ENCODE results near the gene ZNF774. TPM values are rescaled to one million over a fixed set of nuclear protein-coding genes. Genes with fewer than 3 reads are reported as not detected.

ZNF774 gene
- total RNA-seq, 2 experiments from 2014 or later, result 1.2 to 1.4 TPM

DNA sequence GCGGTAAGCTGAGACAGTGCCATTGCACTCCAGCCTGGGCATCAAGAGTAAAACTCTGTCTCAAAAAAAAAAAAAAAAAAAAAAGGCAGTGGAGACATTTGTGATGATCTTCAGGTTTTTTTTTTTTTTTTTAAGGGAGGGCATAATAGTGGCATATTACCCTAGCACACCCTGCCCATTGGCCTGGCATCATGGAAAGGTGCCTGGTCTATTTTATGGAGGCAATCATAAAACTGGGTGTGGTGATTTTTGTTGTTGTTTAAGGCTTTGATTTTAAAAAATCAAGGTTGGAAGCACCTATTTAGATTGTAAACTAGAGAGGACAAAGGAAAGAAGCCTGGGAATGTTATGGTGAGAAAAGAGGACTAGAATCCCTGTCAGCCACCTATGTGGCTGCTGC lies 42.0 kb downstream of the ZNF774 start:
- TF ChIP-seq CTCF (IDR thresholded peaks at IDR 0.05), result no peak
- POLR2A ChIA-PET, result interaction anchor here (1.0 to 1.7 kb wide), 3 partner anchors 9 to 25 kb away, joined by 3 to 6 read pairs (median 4); no protein-coding TSS in a partner anchor
- no peaks in the 10 kb centered on the region for H3K9me3 Mint-ChIP-seq
- CTCF ChIA-PET, result interaction anchor here (0.9 to 1.7 kb wide), 2 partner anchors 32 to 92 kb away, joined by 3 to 6 read pairs; no protein-coding TSS in a partner anchor
- DNase-seq (no peak), ATAC-seq (no peak)
- H3K4me3 Mint-ChIP-seq, result no peak overlapping the region
- peaks cover 42% of the 10 kb centered on the region for H3K36me3 Mint-ChIP-seq (ENCODE audit: low read depth)
- intact Hi-C loops (cut with micrococcal nuclease), result no loop called here
- peaks cover 59% of the 10 kb centered on the region for H3K4me1 Mint-ChIP-seq (ENCODE audit: low read depth)
- peak overlapping the region; percentile 8 for H3K27ac Mint-ChIP-seq
- no peaks in the 10 kb centered on the region for H3K27me3 Mint-ChIP-seq

DNA sequence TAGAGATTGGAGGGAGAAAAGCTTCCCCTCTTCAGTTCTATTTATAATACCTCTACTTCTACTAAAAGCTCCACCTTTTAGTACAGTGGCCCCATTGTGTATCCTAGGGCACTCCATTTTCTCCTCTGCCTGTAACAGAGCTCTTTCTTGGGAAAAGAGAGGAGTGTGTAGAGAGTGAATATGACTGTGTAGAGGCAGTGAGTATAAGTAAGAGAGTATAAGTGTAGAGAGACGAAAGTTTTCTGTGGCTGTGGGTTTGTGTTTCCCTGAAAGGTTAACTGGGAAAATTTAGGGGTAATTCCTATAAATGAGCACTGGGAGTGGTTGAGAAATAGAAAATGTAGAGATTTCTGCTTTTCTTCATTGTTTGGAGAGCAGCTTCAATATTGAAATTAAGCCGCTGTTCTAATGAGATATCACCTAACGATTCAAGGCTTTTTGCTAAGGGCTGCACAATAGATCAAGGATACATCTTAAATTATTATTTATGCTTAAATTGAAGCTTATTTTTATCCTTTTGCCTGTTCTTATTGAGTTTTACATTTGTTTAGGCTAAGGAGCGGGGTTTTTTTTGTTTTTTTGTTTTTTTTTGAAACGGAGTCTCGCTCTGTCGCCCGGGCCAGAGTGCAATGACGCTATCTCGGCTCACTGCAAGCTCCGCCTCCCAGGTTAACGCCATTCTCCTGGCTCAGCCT lies 42.8 kb downstream of the ZNF774 start:
- Mint-ChIP-seq H3K36me3 (ENCODE audit: low read depth) (peaks cover 39% of the 10 kb centered on the region), H3K27me3 (no peaks in the 10 kb centered on the region), H3K9me3 (no peaks in the 10 kb centered on the region), H3K27ac (no peak overlapping the region), H3K4me1 (ENCODE audit: low read depth) (peaks cover 60% of the 10 kb centered on the region), H3K4me3 (no peak overlapping the region)
- POLR2A ChIA-PET, result interaction anchor here (1.0 to 1.7 kb wide), 6 partner anchors 8 to 27 kb away, joined by 3 to 6 read pairs (median 4); no protein-coding TSS in a partner anchor
- intact Hi-C loops (cut with micrococcal nuclease), result no loop called here
- DNase-seq (no peak), ATAC-seq (peak; percentile 17)
- CTCF ChIA-PET, result interaction anchor here (0.8 to 1.7 kb wide), 3 partner anchors 33 to 93 kb away, joined by 3 to 6 read pairs (median 3); no protein-coding TSS in a partner anchor
- no peak for TF ChIP-seq CTCF (IDR thresholded peaks at IDR 0.05)

GRCh38 chr15:90396321-90396720 lies 44.2 kb downstream of the ZNF774 start:
- CTCF ChIA-PET, result interaction anchor here (0.6 kb wide), 2 partner anchors 12 to 25 kb away, joined by 3 read pairs; no protein-coding TSS in a partner anchor
- POLR2A ChIA-PET, result interaction anchor here (1.1 to 1.7 kb wide), 3 partner anchors 17 to 25 kb away, joined by 3 to 4 read pairs (median 3); no protein-coding TSS in a partner anchor
- no peak for DNase-seq
- H3K36me3 Mint-ChIP-seq (ENCODE audit: low read depth), result peaks cover 26% of the 10 kb centered on the region
- no peaks in the 10 kb centered on the region for H3K9me3 Mint-ChIP-seq
- H3K27ac Mint-ChIP-seq, result no peak overlapping the region
- ATAC-seq, result no peak
- no peak for TF ChIP-seq CTCF (IDR thresholded peaks at IDR 0.05)
- peaks cover 60% of the 10 kb centered on the region for H3K4me1 Mint-ChIP-seq (ENCODE audit: low read depth)
- intact Hi-C loops (cut with micrococcal nuclease), result no loop called here
- H3K27me3 Mint-ChIP-seq, result no peaks in the 10 kb centered on the region
- no peak overlapping the region for H3K4me3 Mint-ChIP-seq

- no peak for TF ChIP-seq CTCF (IDR thresholded peaks at IDR 0.05)
- DNase-seq (no peak), ATAC-seq (peak; percentile 43)
- H3K4me3 Mint-ChIP-seq, result peak overlapping the region; percentile 44
- peaks cover 60% of the 10 kb centered on the region for H3K4me1 Mint-ChIP-seq (ENCODE audit: low read depth)
- no peaks in the 10 kb centered on the region for H3K27me3 Mint-ChIP-seq
- CTCF ChIA-PET, result interaction anchor here (0.9 to 3.9 kb wide), 6 partner anchors 8 to 82 kb away, joined by 3 to 13 read pairs (median 8); partner anchors contain the start of gene IQGAP1
- intact Hi-C loops (cut with micrococcal nuclease), result no loop called here
- H3K27ac Mint-ChIP-seq, result peak overlapping the region; percentile 95
- H3K36me3 Mint-ChIP-seq (ENCODE audit: low read depth), result peaks cover 23% of the 10 kb centered on the region
- no peaks in the 10 kb centered on the region for H3K9me3 Mint-ChIP-seq
- POLR2A ChIA-PET, result interaction anchor here (0.7 to 2.9 kb wide), 6 partner anchors 8 to 198 kb away, joined by 3 to 15 read pairs (median 4); partner anchors contain the start of gene IQGAP1
Measured at GRCh38 chr15:90400005-90400758, 48.1 kb downstream of the ZNF774 start.
